GM08714 (cell line): ENCODE measurements around the gene ROGDI.

Experiments used
- H3K4me3 ChIP-seq: fragments of 200-500 bp; sonication (Bioruptor generic); 2 replicates; pipeline ENCODE4 v1.5.1; 2014; ENCODE audit warnings: mild to moderate bottlenecking, low read length, inconsistent platforms
- ZNF274 ChIP-seq: IDR thresholded peaks from 2 replicates; pipeline ENCODE4 v1.6.1; 2012; ENCODE audit warnings: mild to moderate bottlenecking, low read depth, low read length

The ROGDI gene

GRCh38 chr16:4802659-4803287 lies 340 bp upstream of the ROGDI start:
- no peak for TF ChIP-seq ZNF274
- H3K4me3 ChIP-seq = peak overlapping the region; percentile 57

- TF ChIP-seq ZNF274 = no peak
- peak overlapping the region; percentile 57; the same call in 1 of the 2 replicates for H3K4me3 ChIP-seq
Observed at GRCh38 chr16:4801051-4801961, 1.1 kb downstream of the ROGDI start.

- H3K4me3 ChIP-seq = peak overlapping the region; percentile 29; the same call in 1 of the 2 replicates
- TF ChIP-seq ZNF274 = no peak
Observed at GRCh38 chr16:4800290-4801041, 2.0 kb downstream of the ROGDI start.

- no peak for TF ChIP-seq ZNF274
- H3K4me3 ChIP-seq = no peak overlapping the region
Observed at GRCh38 chr16:4799171-4799855, 3.1 kb downstream of the ROGDI start.

- H3K4me3 ChIP-seq = no peak overlapping the region
- no peak for TF ChIP-seq ZNF274
Observed at GRCh38 chr16:4798456-4798855, 4.0 kb downstream of the ROGDI start.

GRCh38 chr16:4797805-4798252 lies 4.6 kb downstream of the ROGDI start:
- TF ChIP-seq ZNF274 = no peak
- no peak overlapping the region for H3K4me3 ChIP-seq

GRCh38 chr16:4796982-4797804 lies 5.2 kb downstream of the ROGDI start:
- no peak for TF ChIP-seq ZNF274
- no peak overlapping the region for H3K4me3 ChIP-seq

- no peak for TF ChIP-seq ZNF274
- H3K4me3 ChIP-seq = no peak overlapping the region
Observed at GRCh38 chr16:4795828-4796572, 6.4 kb downstream of the ROGDI start.

- TF ChIP-seq ZNF274 = no peak
Observed at GRCh38 chr16:4795181-4795827, 7.1 kb downstream of the ROGDI start, which contains the start of gene SMIM22. SMIM22 (plus strand) TSS chr16:4795369; CDS start chr16:4795735, 366 bp downstream.

GRCh38 chr16:4792951-4793513 lies 9.4 kb downstream of the ROGDI start:
- TF ChIP-seq ZNF274 = no peak
- no peak overlapping the region for H3K4me3 ChIP-seq

More at GRCh38 chr16:4795181-4795827, 7.1 kb downstream of the ROGDI start, which contains the start of gene SMIM22:
- no peak within 1 kb of the TSS for H3K4me3 ChIP-seq

- H3K4me3 ChIP-seq = no peak overlapping the region
- TF ChIP-seq ZNF274 = no peak
Observed at GRCh38 chr16:4790871-4791270, 11.6 kb downstream of the ROGDI start.

- no peak for TF ChIP-seq ZNF274
- H3K4me3 ChIP-seq = no peak overlapping the region
Observed at GRCh38 chr16:4790261-4790660, 12.2 kb downstream of the ROGDI start.
